AG20443 (cell line): ENCODE data around the gene ZXDC.

Experiments used
- DNase-seq: peaks from one replicate; pipeline ENCODE4 v3.0.0; 2012; ENCODE audit warnings: low spot score, mixed read lengths

Gene ZXDC

DNA sequence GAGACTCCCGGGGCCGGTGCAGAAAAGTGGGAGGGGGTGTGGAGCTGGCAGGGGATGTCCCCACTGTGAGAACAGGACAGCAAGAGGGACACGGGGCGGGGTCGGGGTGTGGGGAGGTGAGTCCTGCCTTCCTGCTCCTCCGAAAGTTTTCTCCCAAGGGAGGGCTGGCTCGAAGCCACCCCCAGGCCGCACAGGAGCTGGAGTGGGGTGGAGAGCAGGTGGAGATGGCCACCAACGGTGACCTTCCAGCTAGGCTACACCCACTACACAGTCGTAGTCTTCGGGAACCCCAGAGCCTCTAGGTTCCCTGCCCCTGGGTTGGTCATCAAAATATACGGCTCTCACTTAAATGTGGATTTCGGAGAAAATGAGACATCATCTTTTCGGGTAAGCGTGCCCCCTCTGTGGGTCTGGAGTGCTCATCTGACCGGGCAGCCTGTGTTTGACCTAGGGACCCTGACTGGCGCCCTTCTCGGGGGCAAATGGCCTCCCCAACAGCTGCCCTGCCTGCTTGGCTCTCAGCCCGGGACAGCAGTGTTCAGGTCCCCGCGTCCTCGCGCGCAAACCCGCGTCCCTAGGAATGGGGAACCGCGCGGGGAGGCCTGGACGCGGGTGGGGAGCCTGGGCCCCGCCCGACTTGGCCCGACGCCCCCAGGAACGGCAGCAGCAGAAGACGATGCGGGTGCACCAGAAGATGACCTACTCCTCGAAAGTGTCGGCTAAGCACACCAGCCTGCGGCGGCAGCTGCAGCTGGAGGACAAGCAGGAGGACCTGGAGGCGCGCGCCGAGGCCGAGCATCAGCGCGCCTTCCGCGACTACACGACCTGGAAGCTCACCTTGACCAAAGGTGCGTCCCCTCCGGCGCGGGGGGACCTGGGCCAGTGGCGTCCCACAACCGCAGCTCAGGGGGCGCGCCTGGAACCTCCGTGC, 59.8 kb downstream of the ZXDC start:
- DNase-seq: no peak

GRCh38 chr3:126414961-126415660, 60.6 kb downstream of the ZXDC start:
- DNase-seq: no peak

GRCh38 chr3:126414406-126414805, 61.3 kb downstream of the ZXDC start:
- DNase-seq: no peak

DNA sequence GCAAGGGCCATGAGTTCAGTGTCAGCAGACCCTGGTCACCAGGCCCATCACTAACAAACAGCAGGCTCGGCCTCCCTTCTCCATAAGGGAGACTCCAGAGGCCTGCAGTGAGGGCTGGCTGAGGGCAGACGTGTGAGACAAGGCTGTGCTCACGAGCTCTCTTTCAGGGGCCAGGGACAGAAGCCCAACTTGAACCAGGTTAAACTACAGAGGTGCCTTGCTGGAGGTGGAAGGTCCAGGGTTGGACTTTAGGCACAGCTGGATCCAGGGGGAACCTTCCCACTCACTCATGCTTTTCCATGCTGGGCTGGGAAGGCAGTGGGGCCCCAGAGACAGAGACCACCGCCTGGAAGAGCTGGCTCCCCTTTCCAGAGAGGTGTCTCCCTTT, 62.0 kb downstream of the ZXDC start:
- no peak for DNase-seq

DNA sequence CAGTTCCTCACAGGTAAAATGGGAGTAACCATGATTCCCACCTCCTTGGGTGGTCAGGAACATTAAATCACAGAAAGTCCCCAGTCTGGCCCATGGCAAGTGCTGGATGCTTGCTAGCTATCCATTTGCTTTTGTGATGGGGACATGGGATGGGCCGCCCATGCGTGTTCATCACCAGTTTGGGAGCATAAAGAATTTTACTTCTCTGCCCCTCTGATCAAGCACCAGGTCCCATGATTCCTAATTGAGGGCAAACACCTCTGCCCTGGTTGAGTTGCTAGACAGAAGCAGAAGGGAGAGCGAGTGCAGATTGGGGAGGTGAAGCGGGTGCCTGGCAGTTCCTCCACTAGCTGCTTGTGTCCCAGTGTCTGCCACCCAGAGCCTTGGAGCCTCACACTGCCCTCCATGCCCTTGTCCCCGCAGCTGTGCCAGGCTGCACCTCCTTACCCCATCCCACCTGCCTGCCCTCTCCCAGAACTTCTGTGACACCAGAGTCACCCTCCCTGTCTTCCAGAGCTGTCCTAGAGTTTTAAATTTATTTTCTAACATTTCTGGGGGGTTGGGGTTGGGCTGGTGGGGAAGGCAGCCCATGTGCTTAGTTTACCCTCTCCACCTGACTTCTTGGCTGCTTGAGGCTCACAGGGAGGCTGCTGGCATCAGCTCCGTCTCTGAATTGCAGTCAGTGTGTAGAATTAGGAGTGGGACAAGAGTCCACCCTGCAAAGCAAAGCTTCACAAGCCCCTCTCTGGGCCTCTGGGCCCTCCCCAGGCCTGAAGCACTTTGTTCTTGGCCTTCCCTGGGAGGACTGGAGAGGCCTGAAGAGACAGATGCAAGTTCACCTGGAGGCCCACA, 62.6 kb downstream of the ZXDC start:
- DNase-seq: no peak

DNA sequence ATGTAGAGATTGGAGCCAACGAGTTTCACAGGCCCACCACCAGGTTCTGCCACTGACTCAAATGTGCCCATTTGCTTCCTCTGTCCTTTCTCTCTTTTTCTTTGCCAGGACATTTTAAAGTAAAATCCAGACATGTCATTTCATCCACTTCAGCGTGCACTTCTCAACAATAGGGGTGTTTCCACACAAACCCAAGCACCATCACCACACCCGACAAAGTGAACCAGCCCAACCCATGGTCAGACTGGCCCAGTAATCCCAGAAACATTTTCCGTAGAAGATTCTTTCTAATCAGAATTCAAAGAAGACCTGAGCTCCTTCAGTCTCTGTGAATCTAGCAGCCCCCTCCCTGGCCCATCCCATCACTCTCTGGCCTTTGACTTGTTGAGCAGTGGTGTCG, 67.6 kb downstream of the ZXDC start:
- no peak for DNase-seq

DNA sequence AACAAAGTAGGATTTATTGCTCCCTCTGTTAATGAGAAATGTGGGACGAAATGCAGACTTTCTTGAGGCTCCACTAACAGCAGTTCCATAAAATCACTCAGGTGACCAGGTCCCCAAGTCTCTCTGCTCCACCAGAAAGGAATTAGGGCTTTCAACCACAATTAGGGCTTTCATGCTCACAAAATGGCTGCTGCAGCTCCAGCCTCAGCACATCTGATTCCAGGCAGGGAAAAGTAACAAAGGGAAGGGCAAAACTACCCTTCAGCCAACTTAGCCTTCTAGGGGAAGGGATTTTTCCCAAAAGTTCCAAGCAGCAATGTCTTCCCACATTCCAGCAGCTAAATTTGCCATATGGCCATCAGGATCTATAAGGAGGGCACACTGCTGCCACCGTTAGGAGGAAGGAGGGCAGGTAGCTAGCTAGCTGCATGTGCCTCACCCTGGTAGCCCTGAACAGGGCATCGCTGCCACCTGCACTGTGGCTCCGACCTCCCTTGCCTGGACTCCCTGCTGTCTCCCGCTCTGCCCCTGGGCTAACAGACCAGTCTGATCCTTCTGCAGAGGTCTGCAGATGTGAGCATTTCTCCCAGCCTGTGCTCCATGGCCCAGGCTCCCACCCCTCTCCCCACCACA, 68.2 kb downstream of the ZXDC start:
- DNase-seq: no peak

- no peak for DNase-seq
Measured at GRCh38 chr3:126406389-126407296, 69.0 kb downstream of the ZXDC start.

GRCh38 chr3:126402666-126403302, 72.9 kb downstream of the ZXDC start:
- DNase-seq: no peak

GRCh38 chr3:126402178-126402577, 73.5 kb downstream of the ZXDC start:
- no peak for DNase-seq

GRCh38 chr3:126401611-126402160, 74.0 kb downstream of the ZXDC start:
- DNase-seq: no peak

GRCh38 chr3:126399756-126400155, 75.9 kb downstream of the ZXDC start:
- no peak for DNase-seq

DNA sequence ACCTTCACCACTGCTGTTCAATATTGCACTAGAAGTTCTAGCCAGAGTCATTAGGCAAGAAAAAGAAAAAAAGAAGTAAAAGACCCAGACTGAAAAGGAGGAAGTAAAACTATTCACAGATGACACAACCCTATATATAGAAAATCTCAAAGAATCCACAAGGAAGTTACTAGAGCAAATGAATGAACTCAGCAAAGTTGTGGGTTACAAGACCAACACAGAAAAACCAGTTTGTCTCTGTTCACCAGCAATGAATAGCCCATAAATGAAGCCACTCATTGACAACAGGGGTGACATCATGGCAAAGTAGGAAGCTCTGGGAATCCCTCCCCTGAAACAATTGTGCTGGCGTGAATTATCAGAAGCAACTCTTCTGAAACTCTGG, 76.3 kb downstream of the ZXDC start:
- DNase-seq: no peak

GRCh38 chr3:126398423-126399350, 77.0 kb downstream of the ZXDC start:
- no peak for DNase-seq

DNA sequence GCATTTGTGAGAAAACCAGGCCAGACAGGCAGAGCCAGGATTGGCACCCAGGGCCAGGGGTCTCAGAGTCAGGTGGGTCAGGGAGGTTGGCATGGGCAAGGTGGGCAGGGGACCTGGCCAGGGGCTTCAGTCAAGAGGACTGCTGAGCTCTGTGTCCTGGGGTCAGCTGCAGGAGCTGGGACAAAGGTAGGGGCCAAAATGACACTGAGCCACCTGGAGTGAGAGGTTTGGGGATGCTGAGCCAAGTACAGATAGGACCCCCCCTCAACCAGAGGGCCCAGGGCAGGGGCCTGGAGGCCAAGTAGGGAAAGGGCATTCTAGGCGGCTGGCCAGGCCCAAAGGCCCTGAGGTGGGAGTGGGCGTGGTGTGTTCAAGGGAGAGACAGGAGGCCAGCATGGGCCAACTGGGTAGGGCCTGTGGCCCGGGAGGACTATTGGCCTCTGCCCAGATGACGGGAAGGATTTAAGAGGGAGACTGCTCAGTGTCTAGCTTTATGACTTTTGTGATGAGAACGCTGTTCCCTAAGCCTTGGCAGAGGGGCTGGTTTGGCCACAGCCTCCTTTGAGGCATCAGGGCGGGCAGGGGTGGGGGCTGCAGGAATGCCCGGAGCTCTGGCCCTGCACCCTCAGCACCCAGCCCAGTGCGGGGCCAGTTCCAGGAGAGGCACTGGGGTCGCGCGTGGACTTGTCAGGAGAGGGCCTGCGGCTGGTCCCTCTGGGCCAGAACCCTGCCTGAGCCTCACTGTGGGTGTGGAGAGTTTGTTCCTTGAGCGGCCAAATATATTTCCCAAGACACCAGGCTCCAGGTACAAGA, 77.9 kb downstream of the ZXDC start:
- DNase-seq: no peak

GRCh38 chr3:126396536-126396935, 79.2 kb downstream of the ZXDC start:
- DNase-seq: no peak

- DNase-seq: no peak
Measured at GRCh38 chr3:126395846-126396513, 79.7 kb downstream of the ZXDC start.

- DNase-seq: no peak
Measured at GRCh38 chr3:126394977-126395321, 80.7 kb downstream of the ZXDC start.
